Stimulated activated CD4-positive, alpha-beta T cell treated with anti-CD3 and anti-CD28 coated beads, Interleukin-15, amount 100 ng/mL, for 1 hour (primary cell): ENCODE measurements around the gene BTBD3.

Experiments used
- DNase-seq, 2 donors: peaks; one replicate each; pipeline ENCODE4 v3.0.0-alpha.2; 2020; ENCODE audit warnings: low read depth in 1 of 2, low spot score in 1 of 2

The BTBD3 gene

GRCh38 chr20:11965602-11966001 lies 47.9 kb downstream of the BTBD3 start:
- no peak for DNase-seq

- DNase-seq, result no peak
These were observed 48.5 kb downstream of the BTBD3 start for GRCh38 chr20:11966186-11966585.

- DNase-seq, result no peak
These were observed 52.6 kb downstream of the BTBD3 start for GRCh38 chr20:11970243-11970836.

GRCh38 chr20:11972478-11972877 lies 54.8 kb downstream of the BTBD3 start:
- no peak for DNase-seq
